HL-60/S4 treated with retinoic acid at 250 ng/mL for 4 days and 3 days (cell line): ENCODE results near the gene KLF3.

ENCODE experiments used
- in situ Hi-C: fragments of 300-500 bp; cut with MboI; formaldehyde crosslinking; loops from 2 replicates; pipeline ENCODE4 v1.7.0; 2022; ENCODE audit warnings: low sequenced_read_pairs

Gene KLF3

DNA sequence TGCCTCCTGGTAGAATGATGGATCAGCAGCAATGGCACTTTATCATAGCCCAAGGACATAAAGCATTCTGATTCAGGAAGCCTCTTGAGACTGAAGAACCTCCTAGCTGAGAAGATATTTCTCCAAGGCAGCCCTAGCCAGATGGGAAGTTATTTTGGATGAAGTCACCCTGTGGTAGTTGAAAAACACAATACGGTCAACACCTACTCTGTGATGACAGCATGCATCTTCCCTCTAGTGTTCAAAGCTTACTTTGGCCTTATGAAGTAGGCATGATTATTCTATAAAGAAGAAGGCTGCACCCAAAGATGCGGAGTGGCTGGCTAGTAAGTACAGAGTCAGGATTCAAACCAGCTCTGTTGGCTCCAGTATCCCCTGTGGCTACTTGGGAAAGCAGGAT is 70.9 kb downstream of the KLF3 start:
- in situ Hi-C loops = loop anchor here (10.0 to 25.0 kb wide), 2 partner anchors 560 to 673 kb away; no protein-coding TSS in a partner anchor

DNA sequence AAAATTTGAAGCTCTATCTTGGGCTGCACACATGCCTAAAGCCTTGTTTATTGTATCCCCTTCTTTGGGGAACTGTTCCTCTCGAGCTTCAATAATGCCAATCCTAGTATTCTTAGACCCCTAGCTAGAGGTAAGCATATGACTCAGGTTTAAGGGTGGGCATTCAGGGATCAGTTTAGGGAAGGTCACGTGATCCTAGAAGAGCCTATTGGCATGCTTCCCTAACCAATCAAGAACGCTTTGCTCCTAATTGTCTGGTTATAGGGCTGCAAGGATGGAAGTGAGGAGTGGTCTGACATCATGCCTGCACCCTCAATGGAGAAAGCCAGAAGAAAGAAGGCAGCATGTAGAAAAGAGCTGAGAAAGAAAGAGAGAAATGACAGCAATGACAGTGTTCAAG is 71.9 kb downstream of the KLF3 start:
- in situ Hi-C loops = loop anchor here (10.0 to 25.0 kb wide), 2 partner anchors 561 to 674 kb away; no protein-coding TSS in a partner anchor

- in situ Hi-C loops = loop anchor here (10.0 to 25.0 kb wide), 2 partner anchors 564 to 677 kb away; no protein-coding TSS in a partner anchor
Measured at GRCh38 chr4:38738940-38739803, 75.2 kb downstream of the KLF3 start.

- in situ Hi-C loops = loop anchor here (25.0 kb wide), 1 partner anchor 678 kb away; no protein-coding TSS in a partner anchor
Measured at GRCh38 chr4:38740303-38740702, 76.3 kb downstream of the KLF3 start.

GRCh38 chr4:38743866-38744265 is 79.9 kb downstream of the KLF3 start:
- in situ Hi-C loops = loop anchor here (25.0 kb wide), 1 partner anchor 682 kb away; no protein-coding TSS in a partner anchor

DNA sequence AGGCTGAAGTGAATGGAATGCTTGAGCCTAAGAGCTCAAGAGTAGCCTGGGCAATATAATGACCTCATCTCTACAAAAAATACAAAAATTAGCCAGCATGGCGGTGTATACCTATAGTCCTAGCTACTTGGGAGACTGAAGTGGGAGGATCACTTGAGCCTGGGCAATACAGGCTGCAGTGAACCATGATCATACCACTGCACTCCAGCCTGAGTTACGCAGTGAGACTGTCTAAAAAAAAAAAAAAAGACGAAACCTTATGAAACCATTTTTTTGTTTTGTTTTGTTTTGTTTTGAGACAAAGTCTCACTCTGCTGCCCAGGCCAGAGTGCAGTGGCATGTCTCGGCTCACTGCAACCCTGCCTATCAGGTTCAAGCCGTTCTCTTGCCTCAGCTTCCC is 81.9 kb downstream of the KLF3 start:
- in situ Hi-C loops = loop anchor here (25.0 kb wide), 1 partner anchor 684 kb away; no protein-coding TSS in a partner anchor

DNA sequence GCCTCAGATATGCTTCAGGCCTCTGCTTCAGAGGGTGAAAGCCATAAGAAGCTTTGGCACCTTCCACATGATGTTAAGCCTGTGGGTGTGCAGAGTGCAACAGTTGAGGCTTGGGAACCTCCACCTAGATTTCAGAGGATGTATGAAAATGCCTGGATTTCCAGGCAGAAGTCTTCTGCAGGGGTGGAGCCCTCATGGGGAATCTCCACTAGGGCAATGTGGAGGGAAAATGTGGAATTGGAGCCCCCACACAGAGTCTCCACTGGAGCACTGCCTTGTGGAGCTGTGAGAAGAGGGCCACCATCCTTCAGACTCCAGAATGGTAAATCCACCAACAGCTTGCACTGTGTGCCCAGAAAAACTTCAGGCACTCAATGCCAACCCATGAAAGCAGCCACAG is 83.6 kb downstream of the KLF3 start:
- in situ Hi-C loops = loop anchor here (25.0 kb wide), 1 partner anchor 685 kb away; no protein-coding TSS in a partner anchor

DNA sequence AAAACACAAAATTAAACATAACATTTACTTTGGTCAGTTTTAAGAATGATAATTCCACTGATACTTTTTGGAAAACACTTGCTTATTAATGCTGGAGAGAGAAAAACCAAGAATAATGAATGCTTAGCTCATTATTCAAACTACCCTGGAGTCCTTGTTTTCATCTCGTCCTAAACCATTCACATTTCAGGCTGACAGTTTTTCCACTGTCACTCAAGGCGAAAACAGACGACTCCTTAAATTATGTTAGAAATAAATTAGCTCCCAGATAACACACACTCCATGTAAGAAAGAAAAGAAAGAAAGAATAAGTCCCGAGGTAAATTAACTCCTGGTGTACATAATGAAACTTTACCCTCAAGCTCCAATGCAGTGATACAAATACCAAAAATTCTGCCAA is 85.3 kb downstream of the KLF3 start:
- in situ Hi-C loops = loop anchor here (25.0 kb wide), 1 partner anchor 687 kb away; no protein-coding TSS in a partner anchor
